ENCODE measurements around the gene RAB28. TPM values are rescaled to one million over a fixed set of nuclear protein-coding genes. Genes with fewer than 3 reads are reported as not detected.

RAB28 gene
- total and polyA plus RNA-seq, 9 donors = 13.9 to 20.4 (median 16.7) TPM

DNA sequence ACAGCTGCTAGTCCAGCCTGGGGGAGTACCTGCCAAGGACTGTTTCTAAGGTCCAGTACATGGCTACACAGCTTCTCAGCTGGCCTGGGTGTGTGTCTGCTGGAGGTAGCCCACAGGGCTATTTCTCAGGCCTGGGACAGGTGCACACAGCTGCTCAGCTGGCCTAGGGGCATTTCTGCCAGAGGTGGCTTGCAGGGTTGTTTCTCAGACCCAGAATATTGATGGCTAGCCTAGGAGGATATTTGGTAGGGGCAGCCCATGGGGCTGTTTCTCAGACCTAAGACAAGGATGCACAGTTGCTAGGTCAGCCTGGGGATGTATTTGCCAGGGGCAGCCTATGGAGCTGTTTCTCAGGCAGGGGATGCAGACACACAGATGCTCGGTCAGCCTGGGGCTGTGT lies 29.4 kb downstream of the RAB28 start:
- no peaks in the 10 kb centered on the region for H3K4me1 ChIP-seq (ENCODE audit: control insufficient read depth, insufficient read depth, low read length)
- H3K27ac ChIP-seq (ENCODE audit: low read length) = no peak overlapping the region
- H3K27me3 ChIP-seq (ENCODE audit: control insufficient read depth, insufficient read depth, low read length) = no peaks in the 10 kb centered on the region
- no peaks in the 10 kb centered on the region for H3K9me3 ChIP-seq (replicated peaks; ENCODE audit: control insufficient read depth, low read depth, low read length)
- no peak overlapping the region for H3K4me3 ChIP-seq (ENCODE audit: low read length)
- 100% methylated on average over 1 of the region's 1 CpG for WGBS (ENCODE audit: insufficient coverage)
- peaks cover 10% of the 10 kb centered on the region for H3K36me3 ChIP-seq (ENCODE audit: control insufficient read depth, insufficient read depth, low read length)
- DNase-seq = no peak

DNA sequence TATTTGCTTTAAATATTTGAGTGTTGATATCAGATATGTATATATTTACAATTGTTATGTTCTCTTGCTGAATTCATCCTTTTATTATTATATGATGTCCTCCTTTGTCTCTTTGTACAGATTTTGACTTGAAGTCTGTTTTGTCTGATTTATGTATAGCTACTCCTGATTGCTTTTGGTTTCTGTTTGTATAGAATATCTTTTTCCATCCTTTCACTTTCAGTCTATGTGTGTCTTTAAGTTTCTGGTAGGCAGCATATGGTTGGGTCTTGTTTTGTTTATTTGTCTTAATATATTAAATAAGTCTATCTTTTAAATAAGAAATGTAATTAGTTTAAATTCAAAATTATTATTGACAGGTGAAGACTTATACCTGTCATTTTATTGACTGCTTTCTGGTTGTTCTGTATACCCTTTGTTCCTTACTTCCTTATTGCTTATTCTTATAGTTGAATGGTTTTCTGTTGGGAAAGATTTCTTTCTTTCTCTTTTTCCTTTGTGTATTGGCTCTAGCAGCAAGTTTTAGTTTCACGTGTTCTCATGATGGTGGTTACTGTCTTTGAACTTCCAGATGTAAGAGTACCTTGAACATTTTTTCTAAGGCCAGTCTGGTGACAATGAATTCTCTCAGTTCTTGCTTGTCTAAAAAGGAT lies 31.1 kb downstream of the RAB28 start:
- Histone ChIP-seq H3K27ac (ENCODE audit: low read length) (no peak overlapping the region), H3K4me3 (ENCODE audit: low read length) (no peak overlapping the region), H3K27me3 (ENCODE audit: control insufficient read depth, insufficient read depth, low read length) (no peaks in the 10 kb centered on the region), H3K9me3 (replicated peaks; ENCODE audit: control insufficient read depth, low read depth, low read length) (no peaks in the 10 kb centered on the region), H3K4me1 (ENCODE audit: control insufficient read depth, insufficient read depth, low read length) (no peaks in the 10 kb centered on the region), H3K36me3 (ENCODE audit: control insufficient read depth, insufficient read depth, low read length) (peaks cover 10% of the 10 kb centered on the region)
- DNase-seq = no peak
- WGBS (ENCODE audit: insufficient coverage) = no CpG with 5 or more reads among the region's 1 CpG

DNA sequence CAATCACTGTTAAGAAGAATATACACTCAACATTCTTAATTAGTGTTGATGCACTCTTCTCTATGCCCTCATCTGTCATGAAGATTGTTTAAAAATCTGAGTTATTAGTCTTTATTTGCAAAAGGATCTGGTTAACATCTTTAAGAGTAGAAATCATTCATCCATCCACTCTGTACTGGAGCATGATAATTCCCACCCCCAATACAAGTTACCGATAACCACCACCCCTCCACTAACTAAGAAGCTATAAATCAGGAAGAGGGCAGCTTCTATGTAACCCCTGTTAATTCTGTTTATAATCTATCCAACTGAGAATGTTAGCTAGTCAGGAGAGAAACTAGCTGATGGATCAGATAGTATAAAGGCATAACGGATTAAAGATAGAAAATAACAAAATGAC lies 34.5 kb downstream of the RAB28 start:
- H3K9me3 ChIP-seq (replicated peaks; ENCODE audit: control insufficient read depth, low read depth, low read length) = no peaks in the 10 kb centered on the region
- no peak overlapping the region for H3K27ac ChIP-seq (ENCODE audit: low read length)
- no peak overlapping the region for H3K4me3 ChIP-seq (ENCODE audit: low read length)
- no peak for DNase-seq
- peaks cover 2% of the 10 kb centered on the region for H3K36me3 ChIP-seq (ENCODE audit: control insufficient read depth, insufficient read depth, low read length)
- H3K4me1 ChIP-seq (ENCODE audit: control insufficient read depth, insufficient read depth, low read length) = no peaks in the 10 kb centered on the region
- H3K27me3 ChIP-seq (ENCODE audit: control insufficient read depth, insufficient read depth, low read length) = no peaks in the 10 kb centered on the region
- WGBS (ENCODE audit: insufficient coverage) = no CpG with 5 or more reads among the region's 2 CpGs

DNA sequence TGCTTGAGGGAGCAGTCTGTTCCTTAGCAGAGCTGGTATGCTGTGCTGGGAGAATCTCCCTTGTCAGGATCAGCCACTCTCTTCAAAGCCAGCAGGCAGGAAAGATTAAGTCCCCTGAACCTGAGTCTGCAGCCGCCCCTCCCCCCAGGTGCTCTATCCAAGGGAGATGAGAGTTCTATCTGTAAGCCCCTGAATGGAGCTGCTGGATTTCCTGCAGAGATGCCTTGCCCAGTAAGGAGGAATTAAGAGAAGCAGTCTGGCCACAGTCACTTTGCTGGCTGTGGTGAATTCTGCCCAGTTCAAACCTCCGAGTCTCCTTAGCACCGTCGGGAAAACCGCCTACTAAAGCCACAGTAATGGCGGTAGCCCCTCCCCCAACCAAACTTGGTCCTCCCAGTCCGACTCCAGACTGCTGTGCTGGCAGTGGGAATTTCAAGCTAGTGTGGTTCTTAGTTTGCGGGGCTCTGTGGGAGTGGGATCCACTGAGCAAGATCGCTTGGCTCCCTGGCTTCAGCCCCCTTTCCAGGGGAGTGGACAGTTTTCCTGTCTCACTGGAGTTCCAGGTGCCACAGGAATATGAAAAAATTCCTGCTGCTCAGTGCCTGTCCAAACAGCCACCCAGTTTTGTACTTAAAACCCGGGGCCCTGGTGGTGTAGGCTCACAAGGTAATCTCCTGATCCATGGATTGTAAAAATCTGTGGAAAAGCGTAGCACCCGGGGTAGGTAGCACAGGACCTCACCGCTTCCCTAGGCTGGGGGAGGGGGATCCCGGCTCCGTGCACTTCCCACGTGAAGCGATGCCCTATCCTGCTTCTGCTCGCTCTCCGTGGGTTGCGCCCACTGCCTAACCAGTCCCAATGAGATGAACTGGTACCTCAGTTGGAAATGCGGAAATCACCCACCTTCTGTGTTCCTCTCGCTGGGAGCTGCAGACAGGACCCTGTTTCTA lies 38.0 kb downstream of the RAB28 start:
- Histone ChIP-seq H3K4me1 (ENCODE audit: control insufficient read depth, insufficient read depth, low read length) (no peaks in the 10 kb centered on the region), H3K4me3 (ENCODE audit: low read length) (no peak overlapping the region), H3K27me3 (ENCODE audit: control insufficient read depth, insufficient read depth, low read length) (no peaks in the 10 kb centered on the region), H3K36me3 (ENCODE audit: control insufficient read depth, insufficient read depth, low read length) (peaks cover 2% of the 10 kb centered on the region), H3K27ac (ENCODE audit: low read length) (no peak overlapping the region), H3K9me3 (replicated peaks; ENCODE audit: control insufficient read depth, low read depth, low read length) (no peaks in the 10 kb centered on the region)
- WGBS (ENCODE audit: insufficient coverage) = 62% methylated on average over 15 of the region's 22 CpGs
- no peak for DNase-seq

DNA sequence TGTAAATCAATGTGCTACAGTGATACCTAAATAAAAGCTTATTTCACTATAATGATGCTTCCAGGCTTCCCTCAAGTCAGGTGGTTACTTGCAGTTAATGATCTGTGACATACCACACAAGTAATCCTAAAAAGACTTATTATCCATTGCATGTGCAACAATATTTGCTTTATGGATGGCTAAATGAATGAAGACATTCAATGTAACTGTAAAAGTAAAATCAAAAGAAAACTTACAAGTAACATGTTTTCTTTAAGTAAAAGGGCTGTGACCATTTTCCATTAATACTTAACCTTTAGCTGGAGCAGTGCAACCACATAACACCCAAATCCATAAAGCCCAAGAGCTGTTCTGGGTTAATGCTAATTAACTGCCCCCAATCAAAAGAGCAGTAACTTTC lies 42.6 kb downstream of the RAB28 start:
- no peak for DNase-seq
- H3K4me3 ChIP-seq (ENCODE audit: low read length) = no peak overlapping the region

DNA sequence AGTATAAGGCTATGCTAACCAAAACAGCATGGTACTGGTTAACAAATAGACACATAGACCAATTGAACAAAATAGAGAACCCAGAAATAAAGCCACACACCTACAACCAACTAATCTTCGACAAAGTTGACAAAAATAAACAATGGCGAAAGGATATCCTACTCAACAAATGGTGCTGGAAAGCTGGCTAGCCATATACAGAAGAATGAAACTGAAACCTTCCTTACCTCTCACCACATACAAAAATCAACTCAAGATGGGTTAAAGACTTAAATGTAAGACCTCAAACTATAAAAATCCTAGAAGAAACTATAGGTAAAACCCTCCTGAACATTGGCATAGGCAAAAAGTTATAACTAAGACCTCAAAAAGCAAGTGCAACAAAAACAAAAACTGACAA lies 47.2 kb downstream of the RAB28 start:
- Histone ChIP-seq H3K27me3 (ENCODE audit: control insufficient read depth, insufficient read depth, low read length) (no peaks in the 10 kb centered on the region), H3K27ac (ENCODE audit: low read length) (no peak overlapping the region), H3K36me3 (ENCODE audit: control insufficient read depth, insufficient read depth, low read length) (no peaks in the 10 kb centered on the region), H3K4me3 (ENCODE audit: low read length) (no peak overlapping the region), H3K9me3 (replicated peaks; ENCODE audit: control insufficient read depth, low read depth, low read length) (peaks cover 15% of the 10 kb centered on the region), H3K4me1 (ENCODE audit: control insufficient read depth, insufficient read depth, low read length) (no peaks in the 10 kb centered on the region)
- no peak for DNase-seq
- no CpG with 5 or more reads among the region's 2 CpGs for WGBS (ENCODE audit: insufficient coverage)

More for the DNA sequence above, 42.6 kb downstream of the RAB28 start:
- Histone ChIP-seq H3K4me1 (ENCODE audit: control insufficient read depth, insufficient read depth, low read length) (no peaks in the 10 kb centered on the region), H3K9me3 (replicated peaks; ENCODE audit: control insufficient read depth, low read depth, low read length) (peaks cover 10% of the 10 kb centered on the region), H3K27ac (ENCODE audit: low read length) (no peak overlapping the region), H3K27me3 (ENCODE audit: control insufficient read depth, insufficient read depth, low read length) (no peaks in the 10 kb centered on the region), H3K36me3 (ENCODE audit: control insufficient read depth, insufficient read depth, low read length) (peaks cover 2% of the 10 kb centered on the region)

DNA sequence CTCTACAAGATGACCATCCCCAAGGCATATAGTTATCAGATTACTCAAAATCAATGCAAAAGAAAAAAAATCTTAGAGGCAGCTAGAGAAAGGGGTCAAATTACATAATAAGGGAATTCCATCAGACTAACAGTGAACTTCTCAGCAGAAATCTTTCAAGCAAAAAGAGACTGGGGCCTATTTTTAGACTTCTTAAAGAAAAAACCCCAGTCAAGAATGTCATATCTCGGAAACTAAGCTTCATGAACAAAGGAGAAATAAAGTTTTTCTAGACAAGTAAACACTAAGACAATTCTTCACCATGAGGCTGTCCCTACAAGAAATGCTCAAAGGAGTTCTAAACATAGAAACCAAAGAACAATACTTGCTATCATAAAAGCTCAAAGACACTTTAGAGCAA lies 51.7 kb downstream of the RAB28 start:
- Histone ChIP-seq H3K27me3 (ENCODE audit: control insufficient read depth, insufficient read depth, low read length) (no peaks in the 10 kb centered on the region), H3K27ac (ENCODE audit: low read length) (no peak overlapping the region), H3K9me3 (replicated peaks; ENCODE audit: control insufficient read depth, low read depth, low read length) (peaks cover 10% of the 10 kb centered on the region), H3K4me1 (ENCODE audit: control insufficient read depth, insufficient read depth, low read length) (no peaks in the 10 kb centered on the region), H3K4me3 (ENCODE audit: low read length) (no peak overlapping the region), H3K36me3 (ENCODE audit: control insufficient read depth, insufficient read depth, low read length) (no peaks in the 10 kb centered on the region)
- WGBS (ENCODE audit: insufficient coverage) = no CpG with 5 or more reads among the region's 1 CpG
- DNase-seq = no peak

DNA sequence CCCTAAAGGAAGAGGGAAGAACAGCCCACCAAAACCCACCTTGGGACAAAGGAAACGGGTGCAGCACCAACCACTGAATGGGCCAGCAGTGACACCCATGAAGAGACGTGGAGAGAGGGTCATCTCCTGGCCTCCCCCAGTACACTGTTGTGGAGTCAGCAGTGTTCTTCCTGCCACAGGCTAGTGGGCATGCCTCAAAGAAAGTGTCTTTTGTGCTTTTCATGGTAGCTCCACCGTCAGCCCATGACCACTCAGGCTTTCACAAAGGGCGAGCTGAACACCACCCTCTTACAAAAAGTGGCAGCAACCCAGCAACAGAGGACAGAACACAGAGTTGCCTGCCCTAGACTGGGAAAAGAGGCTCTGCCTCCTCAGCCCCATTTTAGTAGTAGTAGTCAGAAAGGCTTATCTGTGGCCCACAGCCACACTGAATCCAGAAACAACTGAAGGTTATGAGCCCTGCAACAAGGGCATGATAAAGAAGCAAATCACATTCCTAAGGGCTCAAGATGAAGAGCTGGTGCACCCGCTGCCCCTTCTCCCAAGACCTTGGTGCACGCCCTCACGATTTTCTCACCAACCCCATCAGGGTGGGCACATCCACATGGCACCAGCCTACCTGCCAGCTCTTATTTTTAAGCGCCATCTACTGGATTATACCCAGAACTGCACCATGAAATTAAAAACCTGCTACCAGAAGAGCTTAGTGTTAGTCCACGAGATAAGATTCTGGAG lies 53.1 kb downstream of the RAB28 start:
- H3K9me3 ChIP-seq (replicated peaks; ENCODE audit: control insufficient read depth, low read depth, low read length) = peaks cover 2% of the 10 kb centered on the region
- 98% methylated on average over 4 of the region's 9 CpGs for WGBS (ENCODE audit: insufficient coverage)
- DNase-seq = no peak
- H3K27me3 ChIP-seq (ENCODE audit: control insufficient read depth, insufficient read depth, low read length) = no peaks in the 10 kb centered on the region
- no peak overlapping the region for H3K4me3 ChIP-seq (ENCODE audit: low read length)
- no peak overlapping the region for H3K27ac ChIP-seq (ENCODE audit: low read length)
- H3K36me3 ChIP-seq (ENCODE audit: control insufficient read depth, insufficient read depth, low read length) = no peaks in the 10 kb centered on the region
- no peaks in the 10 kb centered on the region for H3K4me1 ChIP-seq (ENCODE audit: control insufficient read depth, insufficient read depth, low read length)

DNA sequence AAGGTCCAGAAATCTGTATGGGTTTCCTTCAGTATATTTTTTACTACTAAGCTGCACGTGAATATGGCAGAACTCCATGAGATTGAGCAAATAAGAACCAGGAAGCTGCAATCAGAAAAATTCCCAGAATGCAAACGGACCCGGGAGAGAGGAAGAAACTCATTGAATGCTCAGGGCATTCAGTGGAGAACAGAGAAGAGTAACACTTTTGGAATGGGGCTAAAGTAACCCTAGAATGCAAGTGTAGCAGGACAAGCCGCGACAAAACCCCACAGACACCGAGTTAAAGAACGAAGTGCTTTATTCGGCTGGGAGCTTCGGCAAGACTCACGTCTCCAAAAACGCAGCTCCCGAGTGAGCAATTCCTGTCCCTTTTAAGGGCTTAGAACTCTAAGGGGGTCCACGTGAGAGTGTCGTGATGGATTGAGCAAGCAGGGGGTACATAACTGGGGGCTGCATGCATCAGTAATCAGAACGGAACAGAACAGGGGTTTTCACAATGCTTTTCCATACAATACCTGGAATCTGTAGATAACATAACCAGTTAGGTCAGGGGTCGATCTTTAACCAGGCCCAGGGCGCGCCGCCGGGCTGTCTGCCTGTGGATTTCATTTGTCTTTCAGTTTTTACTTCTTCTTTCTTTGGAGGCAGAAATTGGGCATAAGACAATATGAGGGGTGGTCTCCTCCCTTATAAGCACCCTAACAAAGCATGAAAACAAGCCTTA lies 56.4 kb downstream of the RAB28 start:
- Histone ChIP-seq H3K36me3 (ENCODE audit: control insufficient read depth, insufficient read depth, low read length) (no peaks in the 10 kb centered on the region), H3K4me1 (ENCODE audit: control insufficient read depth, insufficient read depth, low read length) (no peaks in the 10 kb centered on the region), H3K27ac (ENCODE audit: low read length) (no peak overlapping the region), H3K27me3 (ENCODE audit: control insufficient read depth, insufficient read depth, low read length) (no peaks in the 10 kb centered on the region), H3K9me3 (replicated peaks; ENCODE audit: control insufficient read depth, low read depth, low read length) (peaks cover 2% of the 10 kb centered on the region), H3K4me3 (ENCODE audit: low read length) (no peak overlapping the region)
- WGBS (ENCODE audit: insufficient coverage) = 84% methylated on average over 12 of the region's 20 CpGs
- no peak for DNase-seq
